OCI-LY7 (cell line): ENCODE results near the gene ACVRL1. TPM values are rescaled to one million over a fixed set of nuclear protein-coding genes. Genes with fewer than 3 reads are reported as not detected.

Source experiments
- BruUV-seq: library from RNA; stranded (reverse); fragments of 400-500 nt; replicated peaks from 2 replicates; lab custom pipeline; 2021; lab: Mats Ljungman, UMichigan
- CTCF ChIA-PET: fragments of 300-600 bp; sonication (Branson Sonifier 250); formaldehyde crosslinking; loops from one replicate; lab custom pipeline; 2022; ENCODE audit warnings: antibody characterized with exemption; ENCODE audit not compliant: unreplicated experiment; lab: Charles Lee
- POLR2A ChIA-PET: fragments of 300-600 bp; sonication (Branson Sonifier 250); formaldehyde crosslinking; loops from one replicate; lab custom pipeline; 2022; ENCODE audit warnings: antibody characterized with exemption; lab: Charles Lee
- DNase-seq: peaks from one replicate; pipeline ENCODE4 v3.0.0-alpha.2; 2015; ENCODE audit warnings: low spot score
- H2AFZ ChIP-seq: fragments of 200-600 bp; sonication (generic), shearing (Covaris generic); 2 replicates; pipeline ENCODE4 v1.6.1; 2014; ENCODE audit warnings: mild to moderate bottlenecking, antibody characterized with exemption, low read length, moderate library complexity
- H3K27ac ChIP-seq: fragments of 200-600 bp; sonication (generic); 2 replicates; pipeline ENCODE4 v1.5.1; 2014; ENCODE audit warnings: mixed run types, low read depth, mild to moderate bottlenecking, moderate library complexity, low read length, inconsistent platforms; ENCODE audit not compliant: poor library complexity, severe bottlenecking
- H3K36me3 ChIP-seq: fragments of 200-600 bp; sonication (generic); 2 replicates; pipeline ENCODE4 v1.6.1; 2014; ENCODE audit warnings: mild to moderate bottlenecking, antibody characterized with exemption, low read length, moderate library complexity, mixed read lengths; ENCODE audit not compliant: insufficient read depth
- H3K4me1 ChIP-seq: fragments of 200-600 bp; sonication (generic); 2 replicates; pipeline ENCODE4 v1.5.1; 2014; ENCODE audit warnings: mild to moderate bottlenecking, low read length; ENCODE audit not compliant: insufficient read depth, poor library complexity, severe bottlenecking
- H3K4me2 ChIP-seq: fragments of 200-600 bp; sonication (generic); 2 replicates; pipeline ENCODE4 v1.6.1; 2014; ENCODE audit warnings: mild to moderate bottlenecking, low read length
- H3K4me3 ChIP-seq: fragments of 200-600 bp; sonication (generic); 2 replicates; pipeline ENCODE4 v1.5.1; 2014; ENCODE audit warnings: mild to moderate bottlenecking, low read depth, low read length; ENCODE audit not compliant: poor library complexity, severe bottlenecking
- H3K79me2 ChIP-seq: fragments of 200-600 bp; sonication (generic); 2 replicates; pipeline ENCODE4 v1.6.1; 2016; ENCODE audit warnings: low read depth, mild to moderate bottlenecking, low read length, moderate library complexity, mixed read lengths; ENCODE audit not compliant: insufficient read depth
- H3K9me2 ChIP-seq: fragments of 200-600 bp; sonication (generic); 2 replicates; pipeline ENCODE4 v1.6.1; 2016; ENCODE audit warnings: mild to moderate bottlenecking, low read length, mixed read lengths; ENCODE audit not compliant: insufficient read depth
- H3K9me3 ChIP-seq: fragments of 200-600 bp; sonication (generic); 2 replicates; pipeline ENCODE4 v1.6.1; 2014; ENCODE audit warnings: mild to moderate bottlenecking, mixed run types, low read length, mixed read lengths
- H4K20me1 ChIP-seq: fragments of 200-600 bp; sonication (generic); 2 replicates; pipeline ENCODE4 v1.6.1; 2014; ENCODE audit warnings: mild to moderate bottlenecking, antibody characterized with exemption, low read length, moderate library complexity, mixed read lengths; ENCODE audit not compliant: insufficient read depth
- CTCF ChIP-seq: fragments of 200-600 bp; sonication (generic); conservative IDR thresholded peaks from 2 replicates; pipeline ENCODE4 v1.5.1; 2014; ENCODE audit warnings: mild to moderate bottlenecking, antibody characterized with exemption, low read length, moderate library complexity, mixed read lengths
- EZH2phosphoT487 ChIP-seq: fragments of 200-600 bp; sonication (generic); IDR thresholded peaks from 2 replicates; pipeline ENCODE4 v1.6.1; 2018; ENCODE audit warnings: low read depth, borderline replicate concordance, mild to moderate bottlenecking, mixed run types, antibody characterized with exemption, low read length, moderate library complexity, mixed read lengths
- intact Hi-C: fragments of 100-400 bp; cut with micrococcal nuclease; formaldehyde crosslinking; loops from one replicate; pipeline ENCODE4 v1.10.0; 2022; ENCODE audit not compliant: unreplicated experiment
- total RNA-seq, 2 experiments: library from RNA; depleted of rRNA in 1 of 2; stranded (reverse); fragments of >200 nt in 1 of 2; shearing (Covaris generic) in 1 of 2; gene quantifications; 2 replicates each; pipeline ENCODE4 v1.2.3, GENCODE V29; 2014 to 2022

ACVRL1 gene
- total RNA-seq, 2 experiments from 2014 or later = not detected

- no peak overlapping the region for H3K4me2 ChIP-seq
- CTCF ChIA-PET = no interaction called here
- no peak overlapping the region for H3K27ac ChIP-seq
- H3K9me3 ChIP-seq = no peaks in the 10 kb centered on the region
- no peak overlapping the region for H3K4me3 ChIP-seq
- no peaks in the 10 kb centered on the region for H3K36me3 ChIP-seq
- DNase-seq = no peak
- no peaks in the 10 kb centered on the region for H4K20me1 ChIP-seq
- no peaks in the 10 kb centered on the region for H3K4me1 ChIP-seq
- intact Hi-C loops = no loop called here
- no TSS peak for BruUV-seq
- POLR2A ChIA-PET = no interaction called here
- H2AFZ ChIP-seq = no peak overlapping the region
- H3K79me2 ChIP-seq = no peaks in the 10 kb centered on the region
- TF ChIP-seq CTCF = no peak
- TF ChIP-seq EZH2phosphoT487 = no peak
- no peaks in the 10 kb centered on the region for H3K9me2 ChIP-seq
These were observed 748 bp upstream of the ACVRL1 start for GRCh38 chr12:51906430-51907082.

GRCh38 chr12:51907856-51908425 is 637 bp downstream of the ACVRL1 start:
- H2AFZ ChIP-seq = no peak overlapping the region
- no peaks in the 10 kb centered on the region for H3K79me2 ChIP-seq
- CTCF ChIA-PET = no interaction called here
- H3K4me1 ChIP-seq = no peaks in the 10 kb centered on the region
- intact Hi-C loops = no loop called here
- DNase-seq = no peak
- BruUV-seq = no TSS peak
- no peak overlapping the region for H3K27ac ChIP-seq
- no peak overlapping the region for H3K4me2 ChIP-seq
- POLR2A ChIA-PET = no interaction called here
- no peaks in the 10 kb centered on the region for H3K9me3 ChIP-seq
- H3K9me2 ChIP-seq = no peaks in the 10 kb centered on the region
- H3K36me3 ChIP-seq = no peaks in the 10 kb centered on the region
- H3K4me3 ChIP-seq = no peak overlapping the region
- H4K20me1 ChIP-seq = no peaks in the 10 kb centered on the region
- TF ChIP-seq CTCF (no peak), EZH2phosphoT487 (no peak)

- Histone ChIP-seq H2AFZ (no peak overlapping the region), H3K4me3 (no peak overlapping the region), H3K36me3 (no peaks in the 10 kb centered on the region), H3K27ac (no peak overlapping the region), H3K9me2 (no peaks in the 10 kb centered on the region), H3K79me2 (no peaks in the 10 kb centered on the region), H3K9me3 (no peaks in the 10 kb centered on the region), H3K4me2 (no peak overlapping the region), H3K4me1 (no peaks in the 10 kb centered on the region), H4K20me1 (no peaks in the 10 kb centered on the region)
- CTCF ChIA-PET = no interaction called here
- no TSS peak for BruUV-seq
- DNase-seq = no peak
- TF ChIP-seq CTCF (no peak), EZH2phosphoT487 (no peak)
- intact Hi-C loops = no loop called here
- POLR2A ChIA-PET = interaction anchor here (1.0 kb wide), 1 partner anchor 46 kb away, joined by 3 read pairs; no protein-coding TSS in a partner anchor
These were observed 1.7 kb downstream of the ACVRL1 start for GRCh38 chr12:51908876-51909592.
